GM21367 (cell line): ENCODE results near the gene MYO7B.
A peak's percentile ranks its signal among the peaks of the same experiment; 100 is the strongest.

Experiments used
- ATAC-seq: cut with Tn5 transposase; IDR thresholded peaks from one replicate; pipeline ENCODE4 v1.9.1; 2021; ENCODE audit not compliant: unreplicated experiment

The MYO7B gene

DNA sequence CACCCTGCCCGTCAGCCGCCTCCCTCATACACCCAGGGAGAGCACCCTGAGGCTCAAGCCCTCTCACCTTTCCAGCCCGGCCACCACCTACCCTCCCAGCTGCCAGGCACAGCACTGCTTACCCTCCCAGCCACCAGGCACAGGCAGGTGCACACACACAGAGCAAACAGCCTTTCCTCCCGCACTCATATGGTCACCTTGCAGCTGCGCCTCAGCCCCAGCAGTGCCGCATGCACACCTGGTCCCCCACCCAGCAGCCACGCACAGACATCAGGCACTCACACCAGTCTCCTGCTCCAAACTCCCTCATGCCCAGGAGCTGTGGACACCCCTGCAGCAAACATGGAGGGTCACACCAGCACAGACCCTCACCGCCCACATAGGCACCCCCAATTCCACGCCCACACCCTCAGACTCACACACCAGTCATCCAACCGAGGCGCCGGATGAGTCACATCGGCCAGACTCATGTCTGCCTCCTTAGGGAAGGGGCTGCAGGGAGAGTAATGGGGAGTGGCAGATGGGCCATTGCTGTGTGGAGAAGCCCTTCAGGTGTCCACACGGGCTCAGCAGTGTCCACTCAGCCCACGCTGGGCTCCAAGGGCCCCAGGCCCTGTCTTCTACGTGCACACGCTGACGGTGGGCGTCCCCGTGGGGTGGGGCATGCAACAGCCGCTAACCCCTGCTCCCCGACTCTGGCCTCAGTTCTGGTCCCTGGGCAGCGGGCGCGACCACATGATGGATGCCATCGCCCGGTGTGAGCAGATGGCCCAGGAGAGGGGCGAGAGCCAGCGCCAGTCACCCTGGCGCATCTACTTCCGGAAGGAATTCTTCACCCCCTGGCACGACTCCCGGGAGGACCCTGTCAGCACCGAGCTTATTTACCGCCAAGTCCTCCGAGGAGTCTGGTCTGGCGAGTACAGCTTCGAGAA lies 88.2 kb downstream of the MYO7B start:
- ATAC-seq, result no peak

DNA sequence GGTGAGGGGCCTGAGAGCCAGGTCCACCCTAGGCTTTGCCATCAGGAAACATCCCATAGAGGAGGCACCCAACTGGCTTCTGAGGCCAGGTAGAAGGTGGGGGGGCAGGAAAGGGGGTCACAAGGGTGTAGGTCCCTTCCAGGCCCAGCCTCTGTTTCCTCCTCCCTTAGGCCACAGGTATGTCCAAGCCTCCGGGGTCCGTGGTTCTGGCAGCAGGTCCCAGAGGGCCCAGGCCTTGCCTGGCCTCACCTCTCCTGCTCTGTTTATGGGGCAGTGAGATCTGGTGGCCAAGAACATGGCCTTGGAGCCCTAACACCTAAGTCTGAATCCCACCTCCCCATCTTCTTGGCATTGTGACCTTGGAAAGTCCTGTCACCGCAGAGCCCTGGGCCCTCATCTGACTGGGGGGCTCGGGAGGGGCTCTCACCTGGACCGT lies 88.9 kb downstream of the MYO7B start:
- no peak for ATAC-seq

DNA sequence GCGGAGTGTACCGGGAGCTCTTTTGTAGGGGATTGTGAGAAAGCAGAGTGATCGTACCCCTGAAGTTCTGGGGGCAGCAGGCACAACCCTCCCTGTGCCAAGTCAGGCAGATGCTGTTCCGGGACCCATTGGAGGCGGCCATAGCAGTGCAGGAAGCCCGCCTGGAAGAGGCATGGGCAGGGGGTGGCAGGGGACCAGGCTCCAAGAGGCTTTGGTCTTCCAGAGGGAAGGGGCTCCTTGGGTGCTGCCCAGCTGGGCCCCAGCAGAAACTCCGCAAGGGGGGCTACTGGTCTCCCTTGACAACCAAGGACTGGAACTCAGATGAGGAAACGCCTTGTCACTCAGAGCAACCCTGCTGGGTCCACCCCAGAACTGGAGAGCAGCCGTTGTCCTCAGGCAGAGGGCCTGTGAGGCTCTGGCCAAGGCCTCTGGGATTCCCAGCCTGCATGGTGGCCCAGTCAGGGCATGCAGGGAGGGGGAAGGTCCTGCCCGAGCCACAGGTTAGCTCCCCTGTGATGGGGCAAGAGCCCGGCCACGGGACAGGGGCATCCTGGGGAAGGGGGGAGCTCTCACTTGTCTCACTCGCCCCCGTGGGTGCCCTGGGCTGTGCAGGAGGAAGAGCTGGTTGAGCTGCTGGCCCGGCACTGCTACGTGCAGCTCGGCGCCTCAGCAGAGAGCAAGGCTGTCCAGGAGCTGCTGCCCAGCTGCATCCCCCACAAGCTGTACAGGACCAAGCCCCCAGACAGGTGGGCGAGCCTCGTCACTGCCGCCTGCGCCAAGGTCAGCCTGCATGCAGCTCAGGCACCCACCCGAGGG lies 89.5 kb downstream of the MYO7B start:
- ATAC-seq, result no peak

DNA sequence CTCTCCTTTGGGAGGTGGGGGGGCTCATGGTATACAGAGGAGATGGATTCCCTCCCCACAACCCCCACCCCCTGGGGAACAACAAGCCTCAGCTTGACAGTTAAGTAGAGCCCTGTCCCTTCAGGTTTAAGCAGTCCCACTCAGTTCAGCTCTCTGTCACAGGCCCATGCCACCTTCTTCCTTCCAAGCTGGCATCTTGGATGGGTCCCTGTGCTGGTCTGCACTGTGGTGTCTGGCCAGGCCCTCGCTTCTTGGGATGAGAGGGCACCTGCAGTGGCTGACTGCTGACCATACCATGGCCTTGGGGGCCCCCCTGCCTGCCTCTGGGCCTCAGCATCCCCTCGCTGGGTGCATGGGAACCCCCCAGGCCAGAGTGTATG lies 90.1 kb downstream of the MYO7B start:
- no peak for ATAC-seq

DNA sequence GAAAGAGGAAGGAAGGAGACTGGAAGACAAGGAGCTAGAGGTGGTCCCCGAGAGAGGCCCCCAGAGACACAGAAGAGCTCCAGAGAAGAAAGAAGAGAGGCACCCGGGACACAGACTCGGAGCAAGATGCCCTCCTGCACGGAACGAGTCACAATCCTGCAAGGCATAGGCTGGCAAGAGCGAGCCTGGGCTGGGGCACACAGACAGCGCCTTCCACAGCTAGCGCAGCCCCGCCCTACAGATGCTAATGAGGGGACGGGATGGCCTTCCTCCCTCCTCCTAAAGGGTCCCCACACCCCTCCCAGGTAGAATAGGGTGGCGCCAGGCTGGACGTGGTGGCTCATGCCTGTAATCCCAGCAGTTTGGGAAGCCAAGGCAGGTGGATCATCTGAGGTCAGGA lies 90.7 kb downstream of the MYO7B start:
- ATAC-seq, result no peak

DNA sequence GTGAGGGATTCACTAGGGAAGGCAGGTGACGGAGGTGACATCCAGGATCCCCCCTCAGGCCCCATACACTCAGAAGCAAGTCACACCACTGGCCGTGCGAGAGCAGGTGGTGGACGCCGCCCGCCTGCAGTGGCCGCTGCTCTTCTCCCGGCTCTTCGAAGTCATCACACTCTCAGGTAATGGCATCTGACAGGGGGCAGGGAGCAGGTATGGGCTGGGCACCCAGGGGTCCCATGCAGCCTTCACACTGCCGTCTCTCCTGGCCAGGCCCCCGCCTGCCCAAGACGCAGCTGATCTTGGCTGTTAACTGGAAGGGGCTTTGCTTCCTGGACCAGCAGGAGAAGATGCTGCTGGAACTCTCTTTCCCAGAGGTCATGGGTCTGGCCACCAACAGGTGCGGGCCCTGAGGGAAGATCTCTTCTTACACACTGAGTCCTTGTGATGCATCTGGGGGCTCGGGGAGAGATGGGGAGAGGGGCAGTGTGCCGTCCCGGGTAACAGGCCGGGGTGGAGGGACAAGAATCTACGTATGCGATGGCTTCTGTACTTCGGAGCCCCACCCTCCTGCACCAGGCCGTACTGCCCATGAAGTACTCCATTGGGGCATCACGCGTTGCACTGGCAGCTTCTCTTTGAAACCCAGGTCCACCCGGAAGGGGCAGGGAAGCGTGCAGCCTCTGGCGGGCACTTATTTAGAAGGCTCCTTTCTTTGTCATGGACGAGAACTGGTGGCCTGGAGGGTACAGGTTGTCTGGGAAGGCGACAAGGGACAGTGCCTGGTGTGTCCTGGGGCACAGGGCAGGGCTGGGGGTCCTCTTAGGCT lies 91.6 kb downstream of the MYO7B start:
- no peak for ATAC-seq

DNA sequence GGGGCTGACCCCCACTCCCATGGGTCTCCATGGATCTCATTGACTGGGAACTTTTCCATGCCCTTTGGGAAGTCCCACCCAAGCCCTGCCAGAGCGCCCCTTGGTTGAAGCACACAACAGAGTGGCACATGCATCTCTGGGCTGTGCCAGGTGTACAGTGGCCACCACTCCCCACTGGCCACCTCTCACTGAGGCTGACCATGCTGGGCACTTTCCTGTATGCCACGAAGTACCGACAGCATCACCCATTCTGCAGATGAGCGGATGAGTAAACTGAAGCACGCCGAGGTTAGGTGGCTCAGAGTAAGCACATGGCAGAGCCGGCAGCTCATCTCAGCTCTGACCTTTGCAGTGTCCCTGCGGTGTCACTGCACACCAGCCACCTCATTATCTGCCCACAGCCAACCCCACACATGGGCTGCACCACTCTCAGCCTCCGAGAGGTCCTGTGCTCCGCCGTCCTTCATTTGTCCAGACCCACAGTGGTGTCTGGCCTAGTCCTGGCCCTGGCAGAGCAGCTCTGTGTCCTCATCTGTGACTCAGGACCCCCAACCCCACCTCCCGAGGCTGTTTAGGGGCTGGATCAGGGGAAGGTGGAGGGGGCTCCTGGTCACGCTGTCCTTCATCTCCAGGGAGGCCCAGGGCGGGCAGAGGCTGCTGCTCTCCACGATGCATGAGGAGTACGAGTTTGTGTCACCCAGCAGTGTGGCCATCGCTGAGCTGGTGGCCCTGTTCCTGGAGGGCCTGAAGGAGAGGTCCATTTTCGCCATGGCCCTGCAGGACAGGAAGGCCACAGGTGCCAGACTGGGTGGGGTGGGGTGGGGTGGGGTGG lies 92.5 kb downstream of the MYO7B start:
- ATAC-seq, result no peak

DNA sequence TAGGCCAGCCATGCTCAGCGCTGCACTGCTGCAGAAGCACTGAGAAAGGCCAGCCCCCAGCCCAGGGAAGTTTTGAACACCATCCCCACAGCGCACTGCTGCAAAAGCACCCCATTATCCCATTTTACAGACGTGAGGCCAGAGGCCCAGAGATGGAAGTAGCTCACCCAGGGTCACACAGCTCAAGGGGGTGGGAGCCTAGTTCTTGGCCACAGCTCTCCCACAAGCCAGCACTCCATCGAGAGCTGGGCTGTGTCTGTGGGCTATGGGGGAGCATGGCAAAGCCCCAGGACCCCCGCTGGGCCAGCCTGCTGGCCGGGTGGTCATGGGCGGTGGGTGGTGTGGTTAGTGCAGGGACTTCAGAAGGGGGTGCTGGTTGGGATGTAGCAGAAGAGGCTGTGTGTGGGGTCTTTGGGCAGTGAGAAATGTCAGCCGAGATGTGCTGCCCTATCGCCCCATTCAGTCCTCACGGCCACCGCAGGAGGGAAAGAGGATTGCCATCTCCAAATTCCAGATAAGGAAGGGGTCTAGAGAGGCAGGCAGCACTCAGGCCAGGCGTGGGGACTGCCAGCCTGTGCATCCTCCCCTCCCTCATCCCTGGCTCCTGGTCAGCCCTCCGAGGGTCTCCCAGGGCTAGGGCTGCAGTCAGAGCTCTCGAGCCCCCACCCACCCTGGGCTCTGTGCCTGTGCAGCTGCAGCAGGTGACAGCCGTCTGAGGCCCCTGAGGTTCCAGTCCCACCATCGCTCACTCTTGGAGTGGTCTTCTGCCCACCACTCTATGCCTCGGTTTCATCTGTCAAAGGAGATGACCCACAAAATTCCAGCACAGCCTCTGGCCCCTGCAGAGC lies 93.5 kb downstream of the MYO7B start:
- ATAC-seq, result no peak

DNA sequence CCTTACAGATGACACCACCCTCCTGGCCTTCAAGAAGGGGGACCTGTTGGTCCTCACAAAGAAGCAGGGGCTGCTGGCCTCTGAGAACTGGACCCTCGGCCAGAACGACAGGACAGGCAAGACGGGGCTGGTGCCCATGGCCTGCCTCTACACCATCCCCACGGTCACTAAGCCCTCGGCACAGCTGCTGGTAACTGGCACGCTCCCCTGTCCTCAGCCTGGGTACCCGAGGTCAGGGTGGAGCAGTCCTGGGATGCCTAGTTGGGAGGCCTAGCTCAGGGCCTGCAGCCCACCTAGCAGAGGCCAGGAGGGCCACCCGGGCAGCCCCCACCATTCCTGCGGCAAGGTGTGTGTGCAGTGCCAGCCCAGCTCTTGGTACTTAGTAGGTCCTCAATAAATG lies 94.2 kb downstream of the MYO7B start:
- ATAC-seq, result no peak

DNA sequence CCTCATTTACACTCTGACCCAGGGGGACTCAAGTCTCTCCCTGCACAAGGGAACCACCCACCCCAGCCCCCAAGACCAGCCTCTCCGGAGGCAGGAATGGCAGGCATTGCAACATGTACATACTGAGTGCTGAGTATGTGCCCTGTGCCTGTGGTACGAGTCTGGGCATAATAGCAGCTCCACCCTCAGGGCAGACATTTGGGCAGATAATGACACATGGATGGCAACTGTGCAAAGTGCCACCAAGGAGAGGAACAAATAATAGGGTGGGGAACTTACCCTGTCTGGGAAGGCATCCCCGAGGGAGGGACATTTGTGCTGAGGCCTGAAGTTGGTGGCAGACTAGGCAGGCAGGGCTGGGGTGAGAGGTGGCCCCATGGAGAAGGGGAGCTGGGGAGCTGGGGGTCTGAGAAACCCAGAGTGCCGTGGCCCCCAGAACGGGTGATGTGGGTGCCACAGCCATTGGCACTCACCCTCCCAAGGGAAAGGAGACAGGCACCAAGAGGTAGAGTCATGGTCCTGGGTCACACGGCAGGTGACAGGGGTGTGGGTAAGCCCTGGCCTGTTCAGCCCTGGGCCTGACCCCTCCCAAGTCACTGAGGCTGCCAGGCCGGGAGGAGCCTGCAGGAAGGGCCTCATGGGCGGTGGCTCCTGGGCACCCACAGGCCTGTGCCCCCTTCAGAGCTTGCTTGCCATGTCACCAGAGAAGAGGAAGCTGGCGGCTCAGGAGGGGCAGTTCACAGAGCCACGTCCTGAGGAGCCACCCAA lies 94.8 kb downstream of the MYO7B start:
- ATAC-seq, result no peak

DNA sequence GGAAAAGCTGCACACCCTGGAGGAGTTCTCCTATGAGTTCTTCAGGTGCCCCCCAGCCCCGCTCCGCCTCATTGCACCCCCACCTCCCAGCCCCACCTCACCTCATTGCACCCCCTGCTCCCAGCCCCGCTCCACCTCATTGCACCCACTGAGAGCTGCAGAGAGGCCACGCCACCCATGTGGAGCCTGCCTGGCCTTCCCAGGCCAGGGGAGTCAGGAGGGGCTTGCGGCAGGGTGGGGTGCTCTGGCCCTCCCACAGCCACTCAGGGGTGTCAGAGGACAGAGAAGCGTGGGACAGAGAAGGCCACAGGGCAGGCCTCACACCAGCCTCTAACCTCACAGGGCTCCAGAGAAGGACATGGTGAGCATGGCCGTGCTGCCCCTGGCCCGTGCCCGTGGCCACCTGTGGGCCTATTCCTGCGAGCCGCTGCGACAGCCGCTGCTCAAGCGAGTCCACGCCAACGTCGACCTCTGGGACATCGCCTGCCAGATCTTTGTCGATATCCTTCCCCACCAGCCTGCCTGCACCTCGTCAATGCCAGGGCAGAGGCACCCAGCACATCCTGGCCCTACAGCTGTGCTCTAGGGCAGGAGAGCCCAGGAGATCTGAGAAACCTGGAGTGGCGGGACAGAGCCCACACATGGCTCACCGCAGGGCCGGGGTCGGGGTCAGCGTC lies 95.5 kb downstream of the MYO7B start:
- no peak for ATAC-seq

DNA sequence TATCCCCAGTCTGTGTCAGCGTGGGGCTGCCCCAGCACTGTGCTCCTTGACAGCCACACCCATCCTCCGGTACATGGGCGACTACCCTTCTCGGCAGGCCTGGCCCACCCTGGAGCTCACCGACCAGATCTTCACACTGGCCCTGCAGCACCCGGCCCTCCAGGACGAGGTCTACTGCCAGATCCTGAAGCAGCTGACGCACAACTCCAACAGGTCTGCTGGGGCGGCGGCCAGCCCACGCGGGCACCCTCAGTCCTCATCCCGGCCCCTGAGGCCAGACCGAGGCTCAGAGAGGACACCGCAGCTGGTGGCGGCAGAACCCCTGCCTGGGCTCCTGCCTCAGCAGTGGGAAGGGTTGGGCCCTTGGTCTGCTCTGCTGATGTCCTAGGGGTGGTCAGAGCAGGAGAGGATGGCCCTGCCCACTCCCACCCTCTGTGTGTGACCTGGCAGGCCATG lies 96.1 kb downstream of the MYO7B start:
- ATAC-seq, result no peak

DNA sequence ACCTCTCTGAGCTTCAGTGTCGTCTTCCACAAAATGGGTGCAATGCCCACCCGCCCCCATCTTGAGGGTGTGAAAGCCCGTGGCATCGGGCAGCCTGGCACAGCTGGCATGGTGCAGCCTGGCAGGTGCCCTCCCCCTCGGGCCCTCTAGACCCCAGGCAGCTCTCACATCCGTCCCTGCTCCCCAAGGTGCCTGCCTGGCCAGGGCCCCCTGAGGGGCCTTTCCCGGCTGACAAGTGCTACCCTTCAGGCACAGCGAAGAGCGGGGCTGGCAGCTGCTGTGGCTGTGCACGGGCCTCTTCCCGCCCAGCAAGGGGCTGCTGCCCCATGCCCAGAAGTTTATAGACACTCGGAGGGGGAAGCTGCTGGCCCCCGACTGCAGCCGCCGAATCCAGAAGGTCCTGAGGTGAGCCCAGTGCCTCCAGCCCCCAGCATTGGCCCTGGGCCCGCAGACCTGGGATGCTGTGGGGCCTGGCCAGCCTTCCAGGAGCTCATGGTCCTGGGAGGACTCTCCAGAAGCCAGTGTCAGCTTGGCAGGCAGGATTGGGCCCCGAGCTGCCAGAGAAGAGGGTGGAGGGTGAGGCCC lies 96.6 kb downstream of the MYO7B start:
- no peak for ATAC-seq

DNA sequence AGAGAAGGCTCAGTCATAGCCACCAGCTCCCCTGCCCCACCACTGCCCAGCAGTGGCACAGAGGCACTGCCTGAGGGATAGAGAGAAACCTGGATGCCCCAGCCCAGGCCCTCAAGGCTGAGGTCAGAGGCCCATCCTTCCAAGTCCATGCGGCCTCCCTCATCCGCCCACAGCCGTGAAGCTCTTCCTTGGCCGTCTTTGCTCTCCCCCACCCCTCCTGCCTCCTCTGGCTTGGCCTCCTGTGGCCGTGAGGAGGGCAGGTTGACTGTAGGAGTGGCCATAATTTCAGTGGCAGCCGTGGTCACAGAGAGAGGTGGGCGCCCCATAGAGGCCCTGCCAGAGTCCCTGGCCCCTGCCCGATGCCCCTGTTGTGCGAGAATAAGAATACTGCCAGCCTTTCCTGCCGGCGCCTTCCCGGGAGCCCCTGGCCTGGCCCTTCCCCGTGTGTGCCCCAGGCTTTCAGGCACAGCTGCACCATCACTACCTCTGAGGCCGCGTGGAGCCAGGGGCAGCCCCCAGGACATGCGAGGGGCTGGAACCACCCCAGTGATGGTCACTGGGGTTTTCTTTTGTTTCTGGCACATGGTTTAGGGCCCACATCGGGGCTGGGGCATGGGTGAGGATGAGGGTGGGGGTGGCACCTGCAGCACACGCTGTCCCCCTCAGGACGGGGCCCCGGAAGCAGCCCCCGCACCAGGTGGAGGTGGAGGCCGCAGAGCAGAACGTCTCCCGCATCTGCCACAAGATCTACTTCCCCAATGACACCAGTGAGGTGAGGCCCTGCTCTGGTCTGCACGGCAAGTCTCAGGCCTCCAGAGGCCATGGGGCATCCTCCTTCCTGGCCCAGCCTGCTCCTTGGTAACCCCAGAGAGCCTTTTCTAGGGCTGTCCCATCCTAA lies 97.4 kb downstream of the MYO7B start:
- peak; percentile 42 for ATAC-seq

DNA sequence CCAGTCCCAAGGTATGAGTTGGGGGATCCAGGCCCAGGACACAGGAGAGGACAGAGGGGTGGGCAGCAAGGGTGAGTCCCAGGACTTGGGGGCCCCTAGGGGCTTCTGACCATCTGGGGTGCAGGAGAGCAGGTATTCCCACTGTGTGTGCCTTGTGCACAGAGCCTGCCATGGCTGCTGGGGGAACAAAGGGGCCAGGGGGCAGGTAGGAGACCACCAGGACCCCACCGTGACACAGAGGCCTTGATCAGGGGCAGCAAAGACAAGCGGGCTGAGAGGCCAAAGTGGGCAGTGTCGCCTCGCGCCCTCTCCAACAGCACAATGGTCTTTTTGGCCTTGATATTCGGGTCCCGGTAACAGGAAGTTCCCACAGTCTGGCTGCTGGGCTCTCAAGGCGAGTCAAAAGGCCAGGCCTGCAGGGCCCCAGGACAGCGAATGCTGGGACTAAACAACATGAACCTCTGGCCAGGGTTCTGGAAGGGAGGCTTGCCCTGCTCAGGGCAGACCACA lies 98.1 kb downstream of the MYO7B start:
- ATAC-seq, result no peak

DNA sequence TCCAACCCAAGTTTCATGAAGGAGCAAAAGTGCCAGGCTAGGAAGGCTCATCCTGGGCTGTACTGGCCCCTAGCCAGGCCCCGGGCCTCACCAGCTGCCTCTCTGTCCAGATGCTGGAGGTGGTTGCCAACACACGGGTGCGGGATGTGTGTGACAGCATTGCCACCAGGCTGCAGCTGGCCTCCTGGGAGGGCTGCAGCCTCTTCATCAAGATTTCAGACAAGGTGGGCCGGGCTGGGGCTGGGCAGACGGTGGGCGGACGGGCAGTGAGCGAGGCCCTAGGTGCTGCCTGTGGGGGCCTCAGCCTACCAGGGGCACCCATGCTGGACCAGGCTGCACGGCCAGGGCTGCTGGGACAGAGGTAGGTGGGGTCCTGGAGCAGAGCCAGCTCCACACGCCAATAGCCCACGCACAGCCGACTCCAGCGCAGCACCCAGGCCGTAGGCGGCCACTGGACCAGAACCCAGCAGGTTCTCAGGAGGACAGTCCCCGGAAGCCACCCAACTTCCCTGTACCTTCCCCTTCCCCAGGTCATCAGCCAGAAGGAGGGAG lies 98.7 kb downstream of the MYO7B start:
- ATAC-seq, result no peak
